T-helper 9 cell (primary cell): Measurements from ENCODE around the gene PGBD4.
"Not testable (repeated sequence)": the region's sequence is repeated elsewhere in the genome, so short reads cannot be mapped to it uniquely, and the experiment has no call there.

Experiments
- DNase-seq: peaks from one replicate; pipeline ENCODE4 v3.0.0-alpha.2; 2020

The PGBD4 gene

GRCh38 chr15:34114739-34115138 lies 12.9 kb downstream of the PGBD4 start:
- DNase-seq, result no peak

GRCh38 chr15:34116620-34117019 lies 14.7 kb downstream of the PGBD4 start:
- DNase-seq, result no peak

- no peak for DNase-seq
Measured at GRCh38 chr15:34119291-34119690, 17.4 kb downstream of the PGBD4 start.

GRCh38 chr15:34120420-34120819 lies 18.5 kb downstream of the PGBD4 start:
- not testable (repeated sequence) for DNase-seq

- not testable (repeated sequence) for DNase-seq
Measured at GRCh38 chr15:34121786-34122185, 19.9 kb downstream of the PGBD4 start.

GRCh38 chr15:34122771-34123183 lies 20.9 kb downstream of the PGBD4 start:
- no peak for DNase-seq

- DNase-seq, result no peak
Measured at GRCh38 chr15:34124651-34125050, 22.8 kb downstream of the PGBD4 start.

GRCh38 chr15:34125945-34126344 lies 24.1 kb downstream of the PGBD4 start:
- no peak for DNase-seq

- DNase-seq, result no peak
Measured at GRCh38 chr15:34126522-34126921, 24.6 kb downstream of the PGBD4 start.

- no peak for DNase-seq
Measured at GRCh38 chr15:34128898-34129297, 27.0 kb downstream of the PGBD4 start.

GRCh38 chr15:34132881-34133280 lies 31.0 kb downstream of the PGBD4 start:
- no peak for DNase-seq

- DNase-seq, result no peak
Measured at GRCh38 chr15:34133511-34133910, 31.6 kb downstream of the PGBD4 start.

GRCh38 chr15:34147371-34148140 lies 45.7 kb downstream of the PGBD4 start:
- DNase-seq, result no peak

GRCh38 chr15:34154725-34155204 lies 52.9 kb downstream of the PGBD4 start:
- no peak for DNase-seq

GRCh38 chr15:34155859-34156258 lies 54.0 kb downstream of the PGBD4 start:
- no peak for DNase-seq
